Measurements from ENCODE around the gene SYNGR1.
"Not testable (repeated sequence)": the region's sequence is repeated elsewhere in the genome, so short reads cannot be mapped to it uniquely, and the experiment has no call there.

The SYNGR1 gene

DNA sequence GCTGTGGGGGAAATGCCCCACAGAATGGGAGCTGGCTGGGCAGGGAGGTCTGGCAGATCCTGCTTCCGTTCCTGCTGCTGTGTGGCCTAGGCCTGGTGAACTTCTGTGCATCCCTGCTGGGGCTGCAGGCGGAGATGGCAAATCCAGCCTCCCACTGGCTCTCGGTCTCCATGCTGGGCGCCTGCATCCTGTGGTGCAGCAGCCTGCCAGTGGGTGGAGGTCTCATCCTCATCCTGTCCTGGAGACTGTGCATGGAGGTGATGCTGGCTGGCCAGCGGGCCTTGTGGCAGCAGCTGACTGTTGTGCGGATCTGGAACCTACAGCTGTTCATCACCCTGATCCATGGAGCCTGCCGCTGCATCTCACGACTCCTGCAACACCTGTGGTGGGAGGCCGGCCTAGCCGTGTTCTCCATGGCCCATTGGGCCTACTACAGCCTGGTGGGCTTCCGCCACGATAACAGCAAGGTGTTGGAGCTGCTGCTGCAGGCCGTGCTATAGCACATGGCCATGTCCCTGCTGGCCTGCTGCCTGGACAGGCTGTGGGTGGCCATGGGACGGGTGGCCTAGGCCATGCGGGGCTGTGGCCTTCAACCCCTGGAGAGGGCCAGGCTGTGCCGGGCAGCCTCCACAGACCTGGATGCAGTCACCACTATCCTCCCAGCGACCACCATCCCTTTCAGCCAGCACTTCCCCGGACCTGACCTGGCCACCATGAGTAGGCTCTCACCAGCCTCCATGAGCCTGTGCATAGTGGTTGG, 21.6 kb upstream of the SYNGR1 start:
- no peak overlapping the region for H3K4me3 ChIP-seq (ENCODE audit: control insufficient read depth, low read depth, low read length)
- TF ChIP-seq, protein P1, sequence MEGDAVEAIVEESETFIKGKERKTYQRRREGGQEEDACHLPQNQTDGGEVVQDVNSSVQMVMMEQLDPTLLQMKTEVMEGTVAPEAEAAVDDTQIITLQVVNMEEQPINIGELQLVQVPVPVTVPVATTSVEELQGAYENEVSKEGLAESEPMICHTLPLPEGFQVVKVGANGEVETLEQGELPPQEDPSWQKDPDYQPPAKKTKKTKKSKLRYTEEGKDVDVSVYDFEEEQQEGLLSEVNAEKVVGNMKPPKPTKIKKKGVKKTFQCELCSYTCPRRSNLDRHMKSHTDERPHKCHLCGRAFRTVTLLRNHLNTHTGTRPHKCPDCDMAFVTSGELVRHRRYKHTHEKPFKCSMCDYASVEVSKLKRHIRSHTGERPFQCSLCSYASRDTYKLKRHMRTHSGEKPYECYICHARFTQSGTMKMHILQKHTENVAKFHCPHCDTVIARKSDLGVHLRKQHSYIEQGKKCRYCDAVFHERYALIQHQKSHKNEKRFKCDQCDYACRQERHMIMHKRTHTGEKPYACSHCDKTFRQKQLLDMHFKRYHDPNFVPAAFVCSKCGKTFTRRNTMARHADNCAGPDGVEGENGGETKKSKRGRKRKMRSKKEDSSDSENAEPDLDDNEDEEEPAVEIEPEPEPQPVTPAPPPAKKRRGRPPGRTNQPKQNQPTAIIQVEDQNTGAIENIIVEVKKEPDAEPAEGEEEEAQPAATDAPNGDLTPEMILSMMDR (conservative IDR thresholded peaks at IDR 0.05; ENCODE audit: control insufficient read depth, insufficient read depth, low read depth, low read length), result no peak
- DNase-seq (ENCODE audit: low read depth), result no peak

DNA sequence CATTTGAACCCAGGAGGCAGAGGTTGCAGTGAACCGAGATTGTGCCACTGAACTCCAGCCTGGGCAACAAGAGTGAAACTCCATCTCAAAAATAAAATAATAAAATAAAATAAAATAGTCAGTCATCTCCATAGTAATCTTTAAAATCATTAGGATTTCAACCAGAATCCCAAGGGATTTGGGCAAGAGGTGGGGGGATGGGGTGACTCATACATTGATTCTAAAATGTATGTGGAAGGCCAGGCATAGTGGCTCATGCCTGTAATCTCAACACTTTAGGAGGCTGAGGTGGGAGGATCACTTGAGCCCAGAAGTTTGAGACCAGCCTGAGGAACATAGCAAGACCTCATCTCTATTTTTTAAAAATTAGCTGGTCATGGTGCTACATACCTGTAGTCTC, 19.2 kb upstream of the SYNGR1 start:
- H3K4me3 ChIP-seq (ENCODE audit: control insufficient read depth, low read depth, low read length); DNase-seq (ENCODE audit: low read depth): not testable (repeated sequence)

DNA sequence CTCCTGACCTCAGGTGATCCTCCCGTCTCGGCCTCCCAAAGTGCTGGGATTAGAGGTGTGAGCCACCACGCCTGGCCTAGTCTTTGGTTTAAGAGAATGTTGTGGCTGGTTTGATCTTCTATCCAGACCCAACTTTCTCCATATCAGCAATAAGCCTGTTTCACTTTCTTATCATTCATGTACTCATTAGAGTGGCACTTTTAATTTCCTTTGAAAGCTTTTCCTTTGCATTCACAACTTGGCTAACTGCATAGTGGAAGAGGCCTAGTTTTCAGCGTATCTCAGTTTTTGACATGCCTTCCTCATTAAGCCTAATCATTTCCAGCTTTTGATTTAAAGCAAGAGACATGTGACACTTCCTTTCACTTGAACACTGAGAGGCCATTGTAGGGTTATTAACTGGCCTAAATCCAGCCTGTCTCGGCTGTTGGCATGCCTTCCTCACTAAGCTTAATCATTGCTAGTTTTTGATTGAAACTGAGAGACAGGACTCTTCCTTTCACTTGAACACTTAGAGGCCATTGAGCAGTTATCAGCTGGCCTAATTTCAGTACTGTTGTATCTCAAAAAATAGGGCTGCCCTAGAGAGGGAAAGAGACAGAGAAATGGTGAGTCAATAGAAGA, 17.2 kb upstream of the SYNGR1 start:
- peak; percentile 59 for DNase-seq (ENCODE audit: low read depth)
- H3K4me3 ChIP-seq (ENCODE audit: control insufficient read depth, low read depth, low read length), result no peak overlapping the region
- TF ChIP-seq, protein P1 (conservative IDR thresholded peaks at IDR 0.05; ENCODE audit: control insufficient read depth, insufficient read depth, low read depth, low read length), result no peak

DNA sequence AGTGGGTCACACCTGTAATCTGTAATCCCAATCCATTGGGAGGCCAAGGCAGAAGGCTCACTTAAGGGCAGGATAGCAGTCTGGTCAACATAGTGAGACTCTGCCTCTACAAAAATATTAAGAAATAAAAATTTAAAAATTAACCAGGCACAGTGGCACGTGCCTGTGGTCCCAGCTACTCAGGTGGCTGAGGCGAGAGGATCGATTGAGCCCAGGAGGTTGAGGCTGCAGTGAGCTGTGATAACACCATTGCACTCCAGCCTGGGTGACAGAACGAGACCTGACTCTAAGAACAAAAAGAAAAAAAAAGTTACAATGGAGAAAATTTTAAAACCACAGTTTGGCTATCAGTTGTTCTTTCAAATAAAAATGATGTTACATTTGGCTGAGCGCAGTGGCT, 13.4 kb upstream of the SYNGR1 start:
- DNase-seq (ENCODE audit: low read depth), result no peak
- no peak overlapping the region for H3K4me3 ChIP-seq (ENCODE audit: control insufficient read depth, low read depth, low read length)
- TF ChIP-seq, protein P1 (conservative IDR thresholded peaks at IDR 0.05; ENCODE audit: control insufficient read depth, insufficient read depth, low read depth, low read length), result no peak

DNA sequence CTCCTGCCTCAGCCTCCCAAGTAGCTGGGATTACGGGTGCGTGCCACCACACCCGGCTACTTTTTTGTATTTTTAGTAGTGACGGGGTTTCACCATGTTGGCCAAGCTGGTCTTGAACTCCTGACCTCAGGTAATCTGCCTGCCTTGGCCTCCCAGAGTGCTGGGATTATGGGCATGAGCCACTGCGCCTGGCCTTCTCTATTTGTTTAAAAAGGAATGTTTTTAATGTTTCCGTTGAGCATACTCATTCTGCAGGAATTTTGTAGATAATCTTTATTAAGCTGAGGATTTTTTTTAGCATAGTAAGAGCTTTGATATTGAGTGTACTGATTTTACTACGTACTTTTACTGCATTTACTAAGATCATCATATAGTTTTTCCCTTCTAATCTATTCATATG, 10.0 kb upstream of the SYNGR1 start:
- not testable (repeated sequence) for H3K4me3 ChIP-seq (ENCODE audit: control insufficient read depth, low read depth, low read length); DNase-seq (ENCODE audit: low read depth)

DNA sequence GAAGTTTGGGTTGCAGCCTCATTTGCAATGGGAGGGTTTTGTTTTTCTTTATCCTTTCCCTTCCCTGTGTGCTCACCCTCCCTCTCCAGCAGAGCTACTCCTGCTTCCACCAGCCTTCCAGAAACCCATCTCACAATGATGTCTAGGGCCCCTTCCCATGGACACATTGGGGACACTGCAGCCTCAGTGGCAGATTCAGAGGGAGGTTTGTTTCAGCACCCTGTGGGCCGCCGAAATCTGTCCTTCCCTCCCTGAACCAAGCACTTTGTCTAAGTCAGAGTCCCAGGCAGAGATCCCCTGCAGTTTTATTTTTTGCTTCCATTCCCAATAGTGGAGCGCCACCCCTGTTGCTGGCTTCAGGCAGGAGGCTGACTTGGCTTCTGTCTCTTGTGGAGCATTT, 8.6 kb upstream of the SYNGR1 start:
- DNase-seq (ENCODE audit: low read depth), result no peak
- H3K4me3 ChIP-seq (ENCODE audit: control insufficient read depth, low read depth, low read length), result no peak overlapping the region
- TF ChIP-seq, protein P1 (conservative IDR thresholded peaks at IDR 0.05; ENCODE audit: control insufficient read depth, insufficient read depth, low read depth, low read length), result no peak

DNA sequence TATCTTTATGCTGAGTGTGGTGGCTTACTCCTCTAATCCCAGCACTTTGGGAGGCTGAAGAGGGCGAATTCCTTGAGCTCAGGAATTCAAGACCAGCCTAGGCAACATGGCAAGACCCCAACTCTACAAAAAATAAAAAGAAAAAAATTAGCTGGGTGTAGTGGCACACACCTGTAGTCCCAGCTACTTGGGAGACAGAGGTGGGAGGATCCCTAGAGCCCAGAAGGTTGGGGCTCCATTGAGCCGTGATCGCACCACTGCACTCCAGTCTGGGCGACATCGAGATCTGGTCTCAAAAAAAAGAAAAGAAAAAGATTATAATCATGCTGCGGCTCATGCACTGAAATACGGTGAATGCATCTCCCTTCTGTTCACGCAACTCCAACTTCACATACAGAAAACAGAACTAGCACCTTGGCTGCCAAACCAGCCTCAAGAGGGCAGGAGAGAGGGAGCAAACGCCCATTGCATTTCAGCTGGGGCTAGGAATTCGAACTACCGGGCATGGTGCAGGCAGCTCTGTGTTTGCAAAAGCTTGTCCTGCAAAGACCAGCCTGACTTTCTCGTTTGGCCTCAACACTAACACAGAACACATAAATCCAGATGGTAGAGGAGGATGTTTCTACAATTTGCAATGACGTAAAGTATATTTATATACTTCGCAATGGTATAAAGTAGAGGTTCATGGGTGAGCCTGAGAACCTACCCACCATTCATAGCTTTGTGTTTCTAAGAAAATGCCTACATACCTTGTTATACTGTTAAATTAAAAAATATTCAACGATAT, 6.3 kb upstream of the SYNGR1 start:
- TF ChIP-seq, protein P1 (conservative IDR thresholded peaks at IDR 0.05; ENCODE audit: control insufficient read depth, insufficient read depth, low read depth, low read length), result peak; percentile 75
- H3K4me3 ChIP-seq (ENCODE audit: control insufficient read depth, low read depth, low read length), result no peak overlapping the region
- DNase-seq (ENCODE audit: low read depth), result peak; percentile 45
